HG02610 (cell line): Measurements from ENCODE around the gene SPNS3.

Experiments used
- ATAC-seq: cut with Tn5 transposase; IDR thresholded peaks from one replicate; pipeline ENCODE4 v1.9.1; 2021; ENCODE audit warnings: mild to moderate bottlenecking, moderate library complexity; ENCODE audit not compliant: unreplicated experiment

SPNS3 gene, protein sequence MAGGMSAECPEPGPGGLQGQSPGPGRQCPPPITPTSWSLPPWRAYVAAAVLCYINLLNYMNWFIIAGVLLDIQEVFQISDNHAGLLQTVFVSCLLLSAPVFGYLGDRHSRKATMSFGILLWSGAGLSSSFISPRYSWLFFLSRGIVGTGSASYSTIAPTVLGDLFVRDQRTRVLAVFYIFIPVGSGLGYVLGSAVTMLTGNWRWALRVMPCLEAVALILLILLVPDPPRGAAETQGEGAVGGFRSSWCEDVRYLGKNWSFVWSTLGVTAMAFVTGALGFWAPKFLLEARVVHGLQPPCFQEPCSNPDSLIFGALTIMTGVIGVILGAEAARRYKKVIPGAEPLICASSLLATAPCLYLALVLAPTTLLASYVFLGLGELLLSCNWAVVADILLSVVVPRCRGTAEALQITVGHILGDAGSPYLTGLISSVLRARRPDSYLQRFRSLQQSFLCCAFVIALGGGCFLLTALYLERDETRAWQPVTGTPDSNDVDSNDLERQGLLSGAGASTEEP

DNA sequence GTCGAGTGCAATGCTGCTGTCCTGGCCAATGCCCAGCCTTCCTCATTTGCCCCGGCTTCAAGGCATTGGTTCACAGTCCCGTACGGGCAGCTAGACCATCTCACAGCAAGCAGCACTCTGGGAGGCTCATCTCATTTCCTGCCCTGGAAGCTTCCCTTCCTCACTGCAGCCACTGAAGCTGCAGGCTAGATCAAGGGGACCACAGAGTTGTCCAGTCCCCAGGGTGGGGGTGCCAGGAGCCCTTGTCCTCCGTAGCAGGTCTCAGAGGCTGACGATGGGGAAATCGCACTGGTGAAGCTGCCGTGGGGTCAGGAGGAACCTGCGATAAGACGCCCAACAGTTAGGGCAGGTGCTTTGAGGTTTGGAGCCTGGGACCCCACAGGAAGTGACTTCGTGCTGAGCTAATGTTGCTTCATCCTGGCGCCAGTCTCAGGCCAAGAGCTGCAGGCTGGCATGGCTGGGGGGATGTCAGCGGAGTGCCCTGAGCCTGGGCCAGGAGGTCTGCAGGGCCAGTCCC lies at the start of gene SPNS3:
Gene SPNS3, plus strand, starts transcription at position 426 of the 517 bp plus-strand sequence. Its CDS starts 28 bp downstream, at position 454.
- no peak for ATAC-seq

DNA sequence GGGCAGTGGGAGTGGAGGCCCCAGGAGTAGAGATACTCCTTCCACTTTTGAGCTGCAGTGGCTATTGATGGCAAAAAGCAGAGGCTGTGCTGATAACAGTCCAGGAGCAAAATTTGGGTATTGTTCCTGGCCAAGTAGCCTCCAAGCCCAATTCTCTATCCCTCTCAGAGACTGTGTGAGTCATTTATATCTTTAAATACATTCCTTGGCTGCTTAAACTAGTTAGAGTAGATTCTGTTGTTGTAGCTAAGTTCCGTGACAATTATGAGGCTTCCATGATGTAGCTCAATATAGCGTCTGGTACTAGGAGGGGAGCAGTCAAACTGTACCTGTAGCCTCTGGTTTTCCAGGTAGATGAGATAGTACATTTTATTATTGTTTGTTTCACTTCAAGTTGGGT lies 47.3 kb upstream of the SPNS3 start:
- ATAC-seq = no peak

DNA sequence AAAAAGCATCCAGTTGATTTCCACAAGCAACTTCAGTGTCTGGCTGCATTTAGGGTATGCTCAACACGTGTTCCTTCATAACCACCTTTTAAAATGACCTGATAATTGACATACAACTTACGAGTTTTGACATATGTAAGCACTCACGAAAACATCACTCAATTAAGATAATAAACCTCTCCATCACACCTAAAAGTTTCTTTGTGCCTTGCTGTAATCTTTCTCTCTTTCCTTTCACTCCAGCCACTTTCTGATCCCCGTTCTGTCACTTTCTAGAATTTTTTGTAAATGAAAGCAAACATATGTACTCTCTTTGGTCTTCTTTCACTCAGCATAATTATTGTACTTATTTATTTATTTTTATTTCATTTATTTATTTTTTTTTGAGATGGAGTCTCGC lies 46.6 kb upstream of the SPNS3 start:
- no peak for ATAC-seq

DNA sequence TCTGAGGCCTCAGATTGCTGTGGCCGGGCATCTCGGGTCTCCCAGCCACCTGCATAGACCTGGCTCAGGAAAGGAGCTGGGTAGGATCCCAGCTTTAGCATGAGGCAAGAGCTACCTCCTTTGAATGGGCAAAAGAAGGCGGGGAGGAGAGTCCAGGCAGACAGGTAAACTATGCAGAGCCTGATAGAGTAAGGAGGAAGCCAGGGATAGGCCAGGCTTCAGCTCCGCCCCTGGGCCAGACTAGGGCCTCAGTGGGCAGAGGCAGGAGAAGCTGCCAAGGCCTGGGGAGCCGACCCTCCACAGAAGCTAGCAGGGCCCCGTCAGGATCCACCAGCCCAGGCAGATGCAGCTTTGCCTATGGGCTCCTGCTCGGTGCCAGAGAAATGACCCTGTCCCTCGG lies 44.7 kb upstream of the SPNS3 start:
- no peak for ATAC-seq

DNA sequence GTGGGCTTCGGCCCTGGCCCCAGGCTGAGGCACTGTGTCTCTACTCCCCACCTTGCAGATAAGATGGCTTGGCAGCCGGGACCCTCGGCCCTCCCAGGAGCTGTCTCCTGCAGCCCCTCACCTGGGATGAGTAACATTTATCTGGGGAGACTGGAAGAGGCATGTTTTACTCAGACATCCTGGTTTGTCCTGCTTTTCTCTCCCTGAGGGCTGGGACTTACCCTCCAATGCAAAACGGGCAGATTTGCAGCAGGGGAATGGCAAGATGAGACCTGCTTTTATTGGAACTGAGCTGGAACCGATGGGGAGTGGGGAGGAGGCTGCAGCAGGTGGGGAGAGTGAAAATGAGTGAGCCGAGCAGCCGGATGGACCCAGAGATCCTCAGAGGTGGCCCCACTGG lies 39.9 kb upstream of the SPNS3 start:
- no peak for ATAC-seq

DNA sequence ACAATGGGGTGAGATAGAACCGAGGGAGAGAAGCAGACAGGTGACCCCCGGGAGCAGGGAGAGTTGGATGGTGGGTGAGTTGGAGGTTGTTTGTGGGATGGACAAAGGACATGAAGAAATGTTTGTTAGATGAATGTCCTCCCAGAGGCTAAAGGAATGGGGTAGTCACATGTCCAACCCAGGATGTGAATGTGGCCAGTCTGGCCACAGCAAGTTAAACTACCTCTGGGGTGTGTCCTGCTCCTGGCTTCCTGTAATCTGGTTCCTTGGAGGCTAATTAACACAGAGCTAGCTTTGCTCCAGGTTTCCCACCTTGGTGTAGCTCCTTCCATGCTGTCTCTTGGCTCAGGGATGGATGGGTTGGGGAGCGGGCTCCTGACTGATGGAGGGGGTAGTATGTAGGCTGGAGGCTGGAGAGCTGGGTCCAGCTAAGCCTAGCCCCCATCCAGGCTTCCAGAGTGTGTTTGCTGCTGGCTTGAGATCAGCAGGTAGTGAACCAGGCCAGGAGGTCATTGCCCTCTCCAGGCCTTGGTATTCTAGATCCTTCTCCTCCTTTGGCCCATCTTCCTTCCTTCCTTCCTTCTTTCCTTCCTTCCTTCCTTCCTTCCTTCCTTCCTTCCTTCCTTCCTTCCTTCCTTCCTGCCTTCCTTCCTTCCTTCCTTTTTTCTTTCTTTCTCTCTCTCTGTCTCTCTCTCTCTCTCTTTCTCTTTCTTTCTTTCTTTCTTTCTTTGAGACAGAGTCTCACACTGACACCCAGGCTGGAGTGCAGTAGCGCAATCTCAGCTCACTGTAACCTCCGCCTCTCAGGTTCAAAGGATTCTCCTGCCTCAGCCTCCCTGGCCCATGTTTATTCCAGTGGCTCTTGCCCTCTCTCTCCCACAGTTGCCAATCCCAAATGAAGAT lies 39.3 kb upstream of the SPNS3 start:
- ATAC-seq = no peak

DNA sequence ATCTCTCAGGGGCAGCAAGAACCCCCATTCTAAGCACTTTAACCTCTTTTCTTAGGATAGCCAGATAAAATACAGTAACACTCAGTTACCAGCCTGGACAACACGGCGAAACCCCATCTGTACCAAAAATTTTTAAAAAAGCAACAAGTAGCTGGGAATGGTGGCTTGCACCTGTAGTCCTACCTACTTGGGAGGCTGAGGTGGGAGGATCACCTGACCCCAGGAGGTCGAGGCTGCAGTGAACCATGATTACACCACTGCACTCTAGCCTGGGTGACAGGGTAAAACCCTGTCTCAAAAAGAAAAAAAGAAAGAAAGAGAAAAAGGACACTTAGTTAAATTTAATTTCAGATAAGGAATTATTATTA lies 38.6 kb upstream of the SPNS3 start:
- no peak for ATAC-seq

DNA sequence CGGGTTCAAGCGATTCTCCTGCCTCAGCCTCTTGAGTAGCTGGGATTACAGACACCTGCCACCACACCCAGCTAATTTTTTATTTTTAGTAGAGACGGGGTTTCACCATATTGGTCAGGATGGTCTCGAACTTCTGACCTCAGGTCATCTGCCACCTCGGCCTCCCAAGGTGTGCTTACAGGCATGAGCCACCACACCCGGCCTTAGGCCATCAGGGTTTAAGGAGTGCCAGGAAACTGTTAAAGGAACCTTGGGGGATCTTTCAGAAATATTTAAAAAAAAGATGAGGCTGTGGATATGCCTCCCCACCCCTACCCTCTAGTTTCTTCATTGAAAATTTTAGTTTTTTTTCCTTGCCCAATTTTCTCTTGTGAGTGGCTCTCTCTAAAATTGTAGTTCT lies 35.9 kb upstream of the SPNS3 start:
- ATAC-seq = no peak

DNA sequence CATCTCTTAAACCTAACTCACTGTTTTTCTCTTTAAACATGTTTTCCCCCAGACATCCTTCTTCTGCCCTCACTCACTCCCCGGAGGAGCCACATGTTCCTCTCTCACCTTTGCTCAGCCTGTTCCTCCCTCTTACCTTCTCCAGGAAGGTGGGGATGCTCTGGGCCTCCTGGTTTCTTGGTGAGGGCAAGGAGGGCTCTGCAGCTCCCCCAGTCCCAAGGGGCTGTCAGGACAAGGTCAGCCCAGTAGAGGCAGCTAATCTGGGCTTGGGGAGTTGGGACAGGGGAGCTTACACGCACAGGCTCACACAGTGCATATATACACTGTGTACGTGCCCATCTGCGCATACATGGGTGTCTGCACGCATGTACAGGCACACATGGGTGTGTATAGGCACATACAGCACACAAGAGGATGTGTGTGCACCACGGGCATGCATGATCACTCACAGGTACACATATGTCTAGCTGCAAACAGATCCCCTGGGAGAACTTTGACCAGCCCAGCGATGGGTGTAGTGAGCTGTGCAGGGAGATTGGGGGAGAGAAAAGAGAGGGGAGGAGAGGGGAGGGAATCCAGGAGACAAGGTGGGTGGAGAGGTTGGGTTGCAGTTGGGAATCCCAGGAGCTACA lies 28.6 kb upstream of the SPNS3 start:
- no peak for ATAC-seq

DNA sequence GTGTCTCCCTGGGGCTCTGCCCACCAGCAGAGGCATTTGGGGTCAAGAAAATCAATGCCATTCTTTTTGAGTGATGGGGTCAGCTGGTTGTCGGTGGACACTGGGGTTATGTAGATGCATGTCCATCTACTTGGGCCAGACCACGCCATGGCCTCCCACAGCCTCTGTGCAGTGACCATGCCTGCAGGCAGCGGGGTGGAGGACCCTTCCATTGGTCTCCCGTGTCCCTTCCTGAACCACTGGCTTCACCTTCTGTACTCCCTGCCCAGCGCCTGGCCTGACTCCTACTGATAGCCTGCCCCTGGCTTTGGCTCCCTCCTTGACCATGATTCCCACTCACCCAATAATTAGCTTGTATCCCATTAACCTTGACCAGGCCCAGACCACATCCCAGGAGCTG lies 28.0 kb upstream of the SPNS3 start:
- no peak for ATAC-seq

DNA sequence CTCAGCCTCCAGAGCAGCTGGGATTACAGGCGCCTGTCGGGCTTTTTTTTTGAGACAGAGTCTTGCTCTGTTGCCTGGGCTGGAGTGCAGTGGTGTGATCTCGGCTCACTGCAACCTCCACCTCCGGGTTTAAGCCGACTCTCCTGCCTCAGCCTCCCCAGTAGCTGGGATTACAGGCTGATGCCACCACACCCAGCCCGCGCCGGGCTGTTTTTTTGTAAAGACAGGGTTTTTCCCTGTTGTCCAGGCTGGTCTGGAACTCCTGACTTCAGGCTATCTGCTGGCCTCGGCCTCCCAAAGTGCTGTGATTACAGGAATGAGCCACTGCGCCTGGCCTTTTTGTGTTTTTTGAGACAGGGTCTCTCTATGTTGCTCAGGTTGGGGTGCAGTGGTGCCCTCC lies 27.4 kb upstream of the SPNS3 start:
- ATAC-seq = no peak

DNA sequence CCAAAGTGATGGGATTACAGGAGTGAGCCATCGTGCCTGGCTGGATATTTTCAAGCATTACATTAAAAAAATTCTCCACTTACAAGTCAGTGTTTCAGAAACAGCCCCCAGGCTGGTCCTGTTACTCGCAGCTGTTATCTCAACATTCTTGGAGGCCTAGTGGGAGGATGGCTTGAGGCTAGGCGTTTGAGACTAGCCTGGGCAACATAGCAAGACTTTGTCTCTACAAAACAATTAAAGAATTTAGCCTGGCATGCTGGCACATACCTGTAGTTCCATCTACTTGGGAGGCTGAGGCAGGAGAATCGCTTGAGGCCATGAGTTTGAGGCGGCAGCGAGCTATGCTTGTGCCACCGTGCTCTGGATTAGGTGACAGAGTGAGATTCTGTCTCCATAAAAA lies 26.5 kb upstream of the SPNS3 start:
- no peak for ATAC-seq

DNA sequence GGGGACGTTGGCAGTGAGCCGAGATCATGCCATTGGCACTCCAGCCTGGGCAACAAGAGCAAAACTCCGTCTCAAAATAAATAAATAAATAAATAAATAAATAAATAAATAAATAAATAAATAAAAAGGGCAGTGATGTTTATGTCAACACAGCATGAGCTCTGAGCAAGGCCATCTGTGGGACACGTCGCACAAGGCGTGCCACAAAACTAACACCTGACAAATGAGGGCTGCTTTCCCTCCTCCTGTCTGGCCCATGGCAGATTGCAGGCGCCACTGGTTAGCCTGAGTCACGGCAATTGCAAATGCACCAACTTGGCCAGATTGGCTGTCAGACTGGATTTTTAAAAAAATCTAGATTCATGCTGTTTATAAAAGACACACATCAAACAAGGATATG lies 25.9 kb upstream of the SPNS3 start:
- no peak for ATAC-seq

DNA sequence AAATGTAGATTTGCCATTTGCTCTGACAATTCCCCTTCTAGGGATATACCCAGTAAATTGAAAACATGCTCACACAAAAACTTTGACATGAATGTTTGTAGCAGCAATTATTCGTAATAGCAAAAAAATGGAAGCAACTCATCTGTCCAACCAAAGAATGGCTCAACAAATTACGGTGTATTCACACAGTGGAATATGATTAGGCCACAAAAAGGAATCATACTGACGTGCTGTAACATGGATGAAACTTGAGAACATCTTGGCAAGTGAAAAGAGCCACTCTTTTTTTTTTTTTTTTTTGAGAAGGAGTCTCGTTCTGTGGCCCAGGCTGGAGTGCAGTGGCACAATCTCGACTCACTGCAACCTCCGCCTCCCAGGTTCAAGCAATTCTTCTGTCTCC lies 24.1 kb upstream of the SPNS3 start:
- ATAC-seq = no peak

DNA sequence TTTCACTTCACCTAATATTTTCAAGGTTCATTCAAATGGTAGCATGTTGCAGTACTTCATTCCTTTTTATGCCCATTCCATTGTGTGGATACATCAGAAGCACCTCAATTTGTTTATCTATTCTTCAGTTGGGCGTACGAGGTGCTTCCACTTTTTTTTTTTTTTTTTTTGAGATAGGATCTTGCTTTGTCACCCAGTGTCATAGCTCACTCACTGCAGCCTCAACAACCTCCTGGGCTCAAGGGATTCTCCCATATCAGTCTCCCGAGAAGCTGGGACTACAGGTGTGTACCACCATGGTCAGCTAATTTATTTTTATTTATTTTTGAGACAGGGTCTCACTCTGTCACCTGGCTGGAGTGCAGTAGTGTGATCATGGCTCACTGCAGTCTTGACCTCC lies 22.5 kb upstream of the SPNS3 start:
- no peak for ATAC-seq

DNA sequence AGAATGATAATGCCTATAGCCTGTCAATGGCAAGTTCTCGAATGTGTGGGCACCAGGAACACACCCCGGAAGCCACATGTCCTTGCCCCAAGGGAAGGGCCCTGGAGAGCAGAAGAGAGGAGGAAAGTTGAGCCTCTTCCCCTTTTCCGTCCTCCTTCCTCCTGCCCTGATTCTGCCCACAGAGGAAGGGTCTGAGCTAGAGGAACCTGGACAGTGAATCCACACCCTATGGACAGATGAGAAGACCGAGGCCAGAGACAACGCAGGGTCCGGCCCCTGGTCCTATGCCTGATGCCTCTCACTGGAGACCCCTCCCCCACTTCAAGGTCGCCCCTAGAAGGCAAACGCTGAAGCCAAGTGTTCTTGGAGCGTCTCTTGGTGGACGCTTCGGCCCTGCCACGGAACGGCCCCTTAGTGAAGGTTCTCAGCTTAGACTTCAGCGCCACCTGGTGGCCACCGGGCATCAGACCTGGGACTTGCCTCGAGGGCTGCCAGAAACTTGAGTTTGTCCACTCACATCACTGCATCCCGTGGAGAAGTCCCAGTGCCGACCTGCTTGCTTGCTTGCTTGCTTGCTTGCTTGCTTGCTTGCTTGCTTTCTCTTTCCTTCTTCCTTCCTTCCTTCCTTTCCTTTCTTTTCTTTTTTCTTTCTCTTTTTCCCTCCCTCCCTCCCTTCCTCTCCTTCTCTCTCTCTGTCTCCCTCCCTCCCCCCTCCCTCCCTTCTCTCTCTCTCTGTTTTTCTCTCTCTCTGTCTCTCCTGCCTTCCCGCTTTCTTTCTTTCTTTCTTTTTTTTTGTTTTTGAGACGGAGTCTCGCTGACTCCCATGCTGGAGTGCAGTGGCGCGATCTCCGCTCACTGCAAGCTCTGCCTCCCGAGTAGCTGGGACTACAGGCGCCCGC lies 20.6 kb upstream of the SPNS3 start:
- ATAC-seq = no peak

DNA sequence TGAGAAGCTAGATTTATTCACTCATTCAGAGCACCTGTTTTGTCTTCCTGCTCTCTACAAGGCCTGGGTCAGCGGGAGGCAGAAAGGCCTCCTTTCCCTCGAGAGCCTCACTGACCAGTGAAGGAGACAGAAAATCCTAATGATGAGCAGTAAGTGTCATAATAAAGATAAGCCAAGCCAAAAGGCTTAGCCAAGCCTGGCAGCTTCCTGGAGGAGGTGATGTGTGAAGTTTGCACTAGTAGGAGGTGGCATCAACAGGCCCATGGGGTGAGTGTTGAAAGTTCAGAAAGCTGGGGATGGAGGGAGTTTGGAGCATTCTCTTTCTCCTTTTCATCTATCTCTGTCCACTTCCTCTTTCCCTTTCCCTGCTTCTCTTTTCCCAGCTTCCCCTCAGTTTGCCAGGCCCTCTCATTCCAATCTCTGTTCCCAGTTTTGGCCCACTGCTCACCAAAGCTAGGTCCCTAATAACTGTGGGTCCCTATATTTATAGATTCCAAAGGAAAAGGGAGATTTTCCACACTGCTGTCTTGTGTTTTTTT lies 16.5 kb upstream of the SPNS3 start:
- no peak for ATAC-seq

DNA sequence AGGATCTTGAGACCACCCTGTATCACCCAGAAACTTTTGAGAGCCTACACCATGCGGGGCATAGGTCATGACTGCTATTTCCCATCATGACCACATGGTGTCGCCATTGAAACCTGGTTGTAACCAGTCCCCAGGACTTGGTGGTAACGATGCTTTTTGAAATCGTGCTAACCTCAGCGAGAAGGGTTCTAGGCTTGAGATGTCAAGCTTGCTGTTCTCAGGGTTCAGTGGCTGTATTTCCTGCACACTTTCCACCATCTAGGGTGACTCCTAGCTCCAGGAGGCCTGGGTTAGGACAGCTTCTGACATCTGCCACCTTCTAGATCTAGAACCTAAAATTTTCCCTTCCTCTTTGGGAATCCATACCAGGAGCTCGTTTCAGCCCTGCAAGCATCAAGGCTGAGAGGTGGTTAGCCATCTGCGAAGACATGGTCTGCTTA lies 13.0 kb upstream of the SPNS3 start:
- no peak for ATAC-seq

DNA sequence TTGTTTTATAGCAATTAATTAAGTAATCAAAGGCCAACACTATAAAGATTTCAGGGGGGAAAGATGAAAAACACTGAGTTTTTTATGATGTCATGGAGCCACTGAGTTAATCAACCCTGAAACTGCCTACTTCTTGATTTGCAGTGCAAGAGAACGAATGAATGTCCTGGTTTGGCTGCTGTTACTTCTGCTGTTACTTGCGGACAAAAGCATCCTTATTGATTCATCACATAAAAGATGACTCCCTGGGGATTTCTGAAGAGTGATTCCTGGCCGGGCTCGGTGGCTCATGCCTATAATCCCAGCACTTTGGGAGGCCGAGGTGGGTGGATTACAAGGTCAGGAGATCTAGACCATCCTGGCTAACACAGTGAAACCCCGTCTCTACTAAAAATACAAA lies 10.9 kb upstream of the SPNS3 start:
- no peak for ATAC-seq

DNA sequence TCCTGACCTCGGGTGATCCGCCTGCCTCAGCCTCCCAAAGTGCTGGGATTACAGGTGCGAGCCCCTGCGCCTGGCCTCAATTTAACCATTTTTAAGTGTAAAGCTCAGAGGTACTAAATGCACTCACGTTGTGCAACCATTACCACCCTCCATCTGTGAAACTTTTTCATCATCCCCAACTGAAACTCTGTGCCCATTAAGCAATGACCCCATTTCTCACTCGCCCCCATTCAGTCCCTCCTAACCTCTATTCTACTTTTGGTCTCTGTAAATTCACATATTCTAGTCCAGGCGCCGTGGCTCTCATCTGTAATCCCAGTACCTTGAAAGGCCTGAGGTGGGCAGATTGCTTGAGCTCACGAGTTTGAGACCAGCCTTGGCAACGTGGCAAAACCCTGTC lies 8.3 kb upstream of the SPNS3 start:
- no peak for ATAC-seq
